ENCODE measurements around the gene FDX2. TPM values are rescaled to one million over a fixed set of nuclear protein-coding genes. Genes with fewer than 3 reads are reported as not detected.
A peak's percentile ranks its signal among the peaks of the same experiment; 100 is the strongest.

Gene FDX2
- total and polyA plus RNA-seq, 2 of the 13 experiments (the other 11 are each of a cell fraction or from before 2014, with no cell fraction given): 21.0 to 24.7 TPM

GRCh38 chr19:10315335-10316214 is at the start of gene FDX2 (continued):
- TF ChIP-seq SMAD1 (CRISPR knock-in tag; IDR thresholded peaks at IDR 0.05; ENCODE audit: borderline replicate concordance, low read depth) (no peak), ZNF672 (CRISPR knock-in tag; IDR thresholded peaks at IDR 0.05) (no peak), SOX5 (CRISPR knock-in tag; IDR thresholded peaks at IDR 0.05; ENCODE audit: borderline replicate concordance) (peak; percentile 19; the same call in 1 of the 2 replicates), TBX2 (CRISPR knock-in tag; IDR thresholded peaks at IDR 0.05; ENCODE audit: borderline replicate concordance) (peak; percentile 52; the same call in 1 of the 2 replicates), ZNF782 (CRISPR knock-in tag; IDR thresholded peaks at IDR 0.05; ENCODE audit: borderline replicate concordance) (peak; percentile 73; the same call in 1 of the 2 replicates), IRF1 (CRISPR knock-in tag; IDR thresholded peaks at IDR 0.05; ENCODE audit: low read depth) (no peak), DMAP1 (CRISPR knock-in tag; IDR thresholded peaks at IDR 0.05) (peak; percentile 42; the same call in 1 of the 2 replicates), ZNF275 (CRISPR knock-in tag; IDR thresholded peaks at IDR 0.05; ENCODE audit: borderline replicate concordance) (0 out of 2 replicates have a peak, but pooled peaks have one; percentile 45), ZBTB21 (CRISPR knock-in tag; IDR thresholded peaks at IDR 0.05) (no peak), PRDM15 (CRISPR knock-in tag; IDR thresholded peaks at IDR 0.05) (no peak; the same call in 1 of the 2 replicates), ZNF407 (CRISPR knock-in tag; IDR thresholded peaks at IDR 0.05; ENCODE audit: not compliant biosample characterization) (peak; percentile 78), CBFB (CRISPR knock-in tag; IDR thresholded peaks at IDR 0.05) (peak; percentile 36; the same call in 1 of the 2 replicates), ARNTL (CRISPR knock-in tag; IDR thresholded peaks at IDR 0.05) (no peak; the same call in none of the 2 replicates), KDM5A (IDR thresholded peaks at IDR 0.05; ENCODE audit: borderline replicate concordance, low read length) (peak; percentile 91)
